Upper lobe of left lung (tissue), 4 donors: ENCODE measurements around the gene UBE4A.

Source experiments
- POLR2A ChIP-seq, 4 donors: fragments of 450-650 bp; IDR thresholded peaks; one replicate each; pipeline ENCODE4 v1.5.1; 2016 to 2017; ENCODE audit warnings: antibody characterized with exemption in 4 of 4, mild to moderate bottlenecking in 2 of 4
- TF ChIP-seq, protein P1 (sequence below), 6 experiments: fragments of 450-650 bp in 4 of 6; fragments of 200-600 bp in 2 of 6; sonication (generic) in 2 of 6; IDR thresholded peaks; one replicate each; pipeline ENCODE4 v1.5.1; 2016 to 2019; ENCODE audit warnings: antibody characterized with exemption in 6 of 6

DNA sequence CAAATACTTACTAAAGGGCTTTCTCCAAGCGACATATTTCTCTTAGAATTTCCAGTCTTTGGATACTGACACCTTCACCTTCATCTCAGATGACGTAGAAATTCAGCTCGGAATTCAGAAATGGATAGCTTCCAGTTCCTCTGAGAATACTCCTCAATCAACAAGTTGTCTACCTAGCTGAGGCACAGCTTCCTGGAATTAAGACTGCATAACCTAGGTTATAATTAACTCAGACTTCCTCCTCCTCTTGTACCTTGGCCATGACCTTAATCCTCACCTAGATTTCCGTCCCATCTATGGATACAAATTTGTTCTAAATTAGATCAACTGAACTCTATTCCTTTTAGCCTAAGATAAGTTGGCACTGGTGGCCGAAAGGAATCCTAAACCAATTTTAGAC, 59.4 kb downstream of the UBE4A start:
- TF ChIP-seq POLR2A (IDR thresholded peaks at IDR 0.05): no peak
- TF ChIP-seq, protein P1, sequence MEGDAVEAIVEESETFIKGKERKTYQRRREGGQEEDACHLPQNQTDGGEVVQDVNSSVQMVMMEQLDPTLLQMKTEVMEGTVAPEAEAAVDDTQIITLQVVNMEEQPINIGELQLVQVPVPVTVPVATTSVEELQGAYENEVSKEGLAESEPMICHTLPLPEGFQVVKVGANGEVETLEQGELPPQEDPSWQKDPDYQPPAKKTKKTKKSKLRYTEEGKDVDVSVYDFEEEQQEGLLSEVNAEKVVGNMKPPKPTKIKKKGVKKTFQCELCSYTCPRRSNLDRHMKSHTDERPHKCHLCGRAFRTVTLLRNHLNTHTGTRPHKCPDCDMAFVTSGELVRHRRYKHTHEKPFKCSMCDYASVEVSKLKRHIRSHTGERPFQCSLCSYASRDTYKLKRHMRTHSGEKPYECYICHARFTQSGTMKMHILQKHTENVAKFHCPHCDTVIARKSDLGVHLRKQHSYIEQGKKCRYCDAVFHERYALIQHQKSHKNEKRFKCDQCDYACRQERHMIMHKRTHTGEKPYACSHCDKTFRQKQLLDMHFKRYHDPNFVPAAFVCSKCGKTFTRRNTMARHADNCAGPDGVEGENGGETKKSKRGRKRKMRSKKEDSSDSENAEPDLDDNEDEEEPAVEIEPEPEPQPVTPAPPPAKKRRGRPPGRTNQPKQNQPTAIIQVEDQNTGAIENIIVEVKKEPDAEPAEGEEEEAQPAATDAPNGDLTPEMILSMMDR (IDR thresholded peaks at IDR 0.05): no peak
